Uterus (tissue), 2 donors: ENCODE data around the gene GGACT.

Source experiments
- POLR2A ChIP-seq, 2 donors: fragments of 450-650 bp; IDR thresholded peaks; one replicate each; pipeline ENCODE4 v1.6.1; 2016; ENCODE audit warnings: antibody characterized with exemption in 2 of 2, mild to moderate bottlenecking in 1 of 2, moderate library complexity in 1 of 2
- TF ChIP-seq, protein P1 (sequence below), 4 experiments: fragments of 200-600 bp in 2 of 4; fragments of 450-650 bp in 2 of 4; sonication (generic) in 2 of 4; IDR thresholded peaks; one replicate each; pipeline ENCODE4 v1.5.1; 2016 to 2019; ENCODE audit warnings: antibody characterized with exemption in 4 of 4, mild to moderate bottlenecking in 2 of 4, moderate library complexity in 1 of 4

DNA sequence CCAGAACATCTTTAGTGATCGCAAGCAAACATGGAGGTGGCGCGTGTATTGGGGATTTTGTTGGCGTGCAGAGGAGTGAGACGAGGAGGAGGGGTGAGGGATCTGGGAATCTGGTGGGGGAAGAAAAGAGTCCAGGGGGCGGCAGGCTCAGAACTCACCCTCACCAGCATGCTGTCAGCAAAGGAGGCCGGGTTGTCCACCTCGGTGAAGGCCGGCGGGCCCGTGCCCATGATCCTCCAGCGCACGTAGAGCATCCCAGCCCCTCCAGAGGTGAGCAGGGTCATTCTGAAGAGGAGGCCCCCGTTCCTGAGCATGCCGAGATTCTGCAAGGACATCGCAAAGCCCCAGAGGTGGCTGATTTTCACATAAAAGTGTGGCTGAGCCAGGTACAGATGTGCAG lies 48.8 kb upstream of the GGACT start:
- TF ChIP-seq, protein P1, sequence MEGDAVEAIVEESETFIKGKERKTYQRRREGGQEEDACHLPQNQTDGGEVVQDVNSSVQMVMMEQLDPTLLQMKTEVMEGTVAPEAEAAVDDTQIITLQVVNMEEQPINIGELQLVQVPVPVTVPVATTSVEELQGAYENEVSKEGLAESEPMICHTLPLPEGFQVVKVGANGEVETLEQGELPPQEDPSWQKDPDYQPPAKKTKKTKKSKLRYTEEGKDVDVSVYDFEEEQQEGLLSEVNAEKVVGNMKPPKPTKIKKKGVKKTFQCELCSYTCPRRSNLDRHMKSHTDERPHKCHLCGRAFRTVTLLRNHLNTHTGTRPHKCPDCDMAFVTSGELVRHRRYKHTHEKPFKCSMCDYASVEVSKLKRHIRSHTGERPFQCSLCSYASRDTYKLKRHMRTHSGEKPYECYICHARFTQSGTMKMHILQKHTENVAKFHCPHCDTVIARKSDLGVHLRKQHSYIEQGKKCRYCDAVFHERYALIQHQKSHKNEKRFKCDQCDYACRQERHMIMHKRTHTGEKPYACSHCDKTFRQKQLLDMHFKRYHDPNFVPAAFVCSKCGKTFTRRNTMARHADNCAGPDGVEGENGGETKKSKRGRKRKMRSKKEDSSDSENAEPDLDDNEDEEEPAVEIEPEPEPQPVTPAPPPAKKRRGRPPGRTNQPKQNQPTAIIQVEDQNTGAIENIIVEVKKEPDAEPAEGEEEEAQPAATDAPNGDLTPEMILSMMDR (IDR thresholded peaks at IDR 0.05), result no peak
- no peak for TF ChIP-seq POLR2A (IDR thresholded peaks at IDR 0.05)
